HG02970 (cell line): ENCODE results near the gene RPL5.

Source experiments
- ATAC-seq: cut with Tn5 transposase; IDR thresholded peaks from one replicate; pipeline ENCODE4 v1.9.1; 2021; ENCODE audit warnings: mild to moderate bottlenecking, moderate library complexity, moderate number of reproducible peaks; ENCODE audit not compliant: unreplicated experiment, low FRiP score

Gene RPL5

GRCh38 chr1:92817986-92818764 is 13.7 kb upstream of the RPL5 start:
- ATAC-seq: peak; percentile 54

GRCh38 chr1:92820024-92820423 is 11.8 kb upstream of the RPL5 start:
- no peak for ATAC-seq

- ATAC-seq: no peak
Measured at GRCh38 chr1:92820551-92820950, 11.3 kb upstream of the RPL5 start.

GRCh38 chr1:92822879-92823278 is 9.0 kb upstream of the RPL5 start:
- no peak for ATAC-seq

GRCh38 chr1:92826792-92827191 is 5.0 kb upstream of the RPL5 start:
- ATAC-seq: no peak

GRCh38 chr1:92831368-92831761 is 475 bp upstream of the RPL5 start:
- ATAC-seq: no peak

GRCh38 chr1:92832537-92833114 is 786 bp downstream of the RPL5 start:
- ATAC-seq: no peak

GRCh38 chr1:92833840-92834239 is 2.0 kb downstream of the RPL5 start:
- no peak for ATAC-seq

- no peak for ATAC-seq
Measured at GRCh38 chr1:92834617-92835016, 2.8 kb downstream of the RPL5 start.

- no peak for ATAC-seq
Measured at GRCh38 chr1:92837062-92837461, 5.2 kb downstream of the RPL5 start.

GRCh38 chr1:92838519-92838918 is 6.7 kb downstream of the RPL5 start:
- ATAC-seq: no peak

- no peak for ATAC-seq
Measured at GRCh38 chr1:92839442-92839841, 7.6 kb downstream of the RPL5 start.

- no peak for ATAC-seq
Measured at GRCh38 chr1:92840600-92840999, 8.8 kb downstream of the RPL5 start.

GRCh38 chr1:92842082-92843045 is 10.5 kb downstream of the RPL5 start:
- no peak for ATAC-seq

- no peak for ATAC-seq
Measured at GRCh38 chr1:92843046-92843423, 11.2 kb downstream of the RPL5 start.

- ATAC-seq: no peak
Measured at GRCh38 chr1:92843429-92844352, 11.9 kb downstream of the RPL5 start.

- ATAC-seq: no peak
Measured at GRCh38 chr1:92844439-92844838, 12.6 kb downstream of the RPL5 start.

GRCh38 chr1:92845908-92846307 is 14.1 kb downstream of the RPL5 start:
- no peak for ATAC-seq

GRCh38 chr1:92848201-92848600 is 16.4 kb downstream of the RPL5 start:
- no peak for ATAC-seq

- no peak for ATAC-seq
Measured at GRCh38 chr1:92850019-92850418, 18.2 kb downstream of the RPL5 start.
